Bronchial epithelial cell (primary cell): ENCODE results near the gene ZBTB8OS. TPM values are rescaled to one million over a fixed set of nuclear protein-coding genes. Genes with fewer than 3 reads are reported as not detected.
"Not testable (repeated sequence)": the region's sequence is repeated elsewhere in the genome, so short reads cannot be mapped to it uniquely, and the experiment has no call there.

ENCODE experiments used
- DNase-seq: peaks from one replicate; pipeline ENCODE4 v3.0.0-alpha.2; 2010; ENCODE audit warnings: low read depth
- FAIRE-seq: peaks from 2 replicates; lab custom pipeline; 2011; peaks lifted over from hg19 to GRCh38; lab: Jason Lieb, UNC
- H3K27me3 ChIP-seq: 2 replicates; pipeline ENCODE4 v1.5.1; 2011; ENCODE audit warnings: low read length; ENCODE audit not compliant: control insufficient read depth, insufficient read depth
- H3K36me3 ChIP-seq: 2 replicates; pipeline ENCODE4 v1.5.1; 2011; ENCODE audit warnings: low read length; ENCODE audit not compliant: control insufficient read depth, insufficient read depth
- H3K4me3 ChIP-seq: 2 replicates; pipeline ENCODE4 v1.5.1; 2011; ENCODE audit warnings: mild to moderate bottlenecking, low read depth, low read length, control low read depth
- total RNA-seq: library from RNA; depleted of rRNA; stranded (reverse); fragments of >200 nt; gene quantifications from 2 replicates; pipeline ENCODE4 v1.2.1, GENCODE V29; 2014
- TF ChIP-seq, protein P1 (sequence below): IDR thresholded peaks from 2 replicates; pipeline ENCODE4 v1.5.1; 2011; ENCODE audit warnings: mild to moderate bottlenecking, moderate library complexity, low read length, control low read depth, inconsistent platforms; ENCODE audit not compliant: insufficient read depth, severe bottlenecking

Gene ZBTB8OS
- total RNA-seq, 1 donor from 2014 or later: 36.6 TPM

DNA sequence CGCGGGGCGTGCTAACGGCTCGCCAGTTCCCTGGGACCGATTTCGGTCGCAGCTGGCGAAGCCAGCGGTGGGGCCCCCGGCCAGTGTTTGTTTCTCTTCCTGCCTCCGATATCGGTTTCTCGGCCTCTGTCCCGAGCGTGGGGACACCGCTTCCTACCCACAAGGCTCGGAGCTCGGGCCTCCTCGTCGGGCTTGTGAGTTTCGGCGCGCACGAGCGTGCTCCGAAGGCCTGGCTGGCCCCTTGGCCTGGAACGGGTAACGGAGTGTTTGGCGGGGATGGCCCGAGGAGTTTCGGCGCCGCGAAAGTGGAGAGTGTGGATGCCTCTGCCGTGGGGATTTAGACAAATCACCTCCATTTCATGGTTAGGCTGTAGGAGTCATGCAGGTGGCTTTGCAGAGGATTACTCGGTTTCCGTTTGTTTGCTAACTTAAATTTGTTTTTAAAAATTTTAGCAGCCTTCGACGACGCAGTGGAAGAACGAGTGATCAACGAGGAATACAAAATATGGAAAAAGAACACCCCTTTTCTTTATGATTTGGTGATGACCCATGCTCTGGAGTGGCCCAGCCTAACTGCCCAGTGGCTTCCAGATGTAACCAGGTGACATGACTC lies 1.2 kb upstream of the ZBTB8OS start:
- DNase-seq (no peak), FAIRE-seq (no peak)
- peaks cover 5% of the 10 kb centered on the region for H3K36me3 ChIP-seq
- H3K27me3 ChIP-seq: no peaks in the 10 kb centered on the region
- peak overlapping the region; percentile 62 for H3K4me3 ChIP-seq
- TF ChIP-seq, protein P1, sequence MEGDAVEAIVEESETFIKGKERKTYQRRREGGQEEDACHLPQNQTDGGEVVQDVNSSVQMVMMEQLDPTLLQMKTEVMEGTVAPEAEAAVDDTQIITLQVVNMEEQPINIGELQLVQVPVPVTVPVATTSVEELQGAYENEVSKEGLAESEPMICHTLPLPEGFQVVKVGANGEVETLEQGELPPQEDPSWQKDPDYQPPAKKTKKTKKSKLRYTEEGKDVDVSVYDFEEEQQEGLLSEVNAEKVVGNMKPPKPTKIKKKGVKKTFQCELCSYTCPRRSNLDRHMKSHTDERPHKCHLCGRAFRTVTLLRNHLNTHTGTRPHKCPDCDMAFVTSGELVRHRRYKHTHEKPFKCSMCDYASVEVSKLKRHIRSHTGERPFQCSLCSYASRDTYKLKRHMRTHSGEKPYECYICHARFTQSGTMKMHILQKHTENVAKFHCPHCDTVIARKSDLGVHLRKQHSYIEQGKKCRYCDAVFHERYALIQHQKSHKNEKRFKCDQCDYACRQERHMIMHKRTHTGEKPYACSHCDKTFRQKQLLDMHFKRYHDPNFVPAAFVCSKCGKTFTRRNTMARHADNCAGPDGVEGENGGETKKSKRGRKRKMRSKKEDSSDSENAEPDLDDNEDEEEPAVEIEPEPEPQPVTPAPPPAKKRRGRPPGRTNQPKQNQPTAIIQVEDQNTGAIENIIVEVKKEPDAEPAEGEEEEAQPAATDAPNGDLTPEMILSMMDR: no peak

DNA sequence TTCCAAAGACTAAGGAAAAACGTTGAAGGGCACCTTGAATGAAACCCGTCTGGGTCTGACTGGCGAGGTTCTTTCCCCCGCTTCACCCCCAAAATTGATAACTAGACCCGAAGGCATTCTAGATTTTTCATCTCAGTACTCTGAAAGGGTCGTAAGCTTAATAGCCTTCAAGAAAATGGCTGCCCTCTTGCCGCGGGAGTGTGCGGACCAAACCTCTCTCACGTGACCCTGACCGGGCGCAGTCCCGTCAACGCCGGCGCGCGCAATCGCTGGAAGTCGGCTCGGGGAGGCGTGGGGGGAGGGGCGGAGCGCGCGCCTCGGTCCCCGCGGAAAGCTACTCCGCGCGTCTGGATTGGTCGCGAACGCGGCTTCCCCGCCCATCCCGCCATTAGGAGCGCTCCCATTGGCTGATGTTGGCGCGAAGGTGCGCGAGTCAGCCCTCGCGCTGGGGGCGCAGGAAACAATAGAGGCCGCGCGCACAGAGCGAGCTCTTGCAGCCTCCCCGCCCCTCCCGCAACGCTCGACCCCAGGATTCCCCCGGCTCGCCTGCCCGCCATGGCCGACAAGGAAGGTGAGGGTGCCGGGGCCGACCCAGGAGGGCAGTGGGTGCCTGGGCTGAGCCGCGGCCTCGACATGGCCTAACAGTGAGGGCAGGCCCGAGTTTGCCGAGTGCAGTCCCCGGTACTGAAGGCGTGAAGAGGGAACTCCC lies 556 bp upstream of the ZBTB8OS start, which contains the start of gene RBBP4:
RBBP4 (plus strand) TSS at position 457 of the 709 bp plus-strand sequence; CDS start at position 556, 99 bp downstream.
- H3K36me3 ChIP-seq: peaks cover 5% of the 10 kb centered on the region
- no peaks in the 10 kb centered on the region for H3K27me3 ChIP-seq
- DNase-seq (peak; percentile 87), FAIRE-seq (no peak)
- H3K4me3 ChIP-seq: peak within 1 kb of the TSS; percentile 62
- TF ChIP-seq, protein P1: no peak

DNA sequence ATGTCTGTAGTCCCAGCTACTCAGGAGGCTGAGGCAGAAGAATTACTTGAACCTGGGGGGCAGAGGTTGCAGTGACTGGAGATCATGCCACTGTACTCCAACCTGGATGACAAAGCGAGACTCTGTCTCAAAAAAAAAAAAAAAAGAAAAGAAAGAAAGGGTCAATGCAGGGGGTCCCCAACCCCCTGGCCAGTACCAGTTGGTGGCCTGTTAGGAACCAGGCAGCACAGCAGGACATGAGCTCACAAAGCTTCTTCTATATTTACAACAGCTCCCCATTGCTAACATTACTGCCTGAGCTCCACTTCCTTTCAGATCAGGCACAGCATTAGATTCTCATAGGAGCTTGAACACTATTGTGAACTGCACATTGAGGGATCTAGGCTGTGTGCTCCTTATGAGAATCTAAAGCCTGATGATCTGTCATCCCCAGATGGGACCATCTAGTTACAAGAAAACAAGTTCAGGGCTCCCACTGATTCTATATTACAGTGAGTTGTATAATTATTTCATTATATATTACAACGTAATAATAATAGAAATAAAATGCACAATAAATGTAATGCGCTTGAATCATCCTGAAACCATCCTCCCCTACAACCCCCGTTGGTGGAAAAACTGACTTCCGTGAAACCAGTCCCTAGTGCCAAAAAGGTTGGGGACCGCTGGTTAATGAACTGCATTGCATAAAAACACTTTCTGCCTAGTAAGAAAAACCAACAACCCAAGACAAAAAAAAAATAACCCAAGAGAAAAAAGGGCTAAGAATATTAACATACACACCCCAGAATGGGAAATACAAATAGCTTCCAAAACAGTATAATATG lies 2.8 kb downstream of the ZBTB8OS start:
- Histone ChIP-seq H3K36me3 (no peaks in the 10 kb centered on the region), H3K4me3 (no peak overlapping the region), H3K27me3 (no peaks in the 10 kb centered on the region)
- TF ChIP-seq, protein P1: no peak
- DNase-seq (no peak), FAIRE-seq (no peak)

DNA sequence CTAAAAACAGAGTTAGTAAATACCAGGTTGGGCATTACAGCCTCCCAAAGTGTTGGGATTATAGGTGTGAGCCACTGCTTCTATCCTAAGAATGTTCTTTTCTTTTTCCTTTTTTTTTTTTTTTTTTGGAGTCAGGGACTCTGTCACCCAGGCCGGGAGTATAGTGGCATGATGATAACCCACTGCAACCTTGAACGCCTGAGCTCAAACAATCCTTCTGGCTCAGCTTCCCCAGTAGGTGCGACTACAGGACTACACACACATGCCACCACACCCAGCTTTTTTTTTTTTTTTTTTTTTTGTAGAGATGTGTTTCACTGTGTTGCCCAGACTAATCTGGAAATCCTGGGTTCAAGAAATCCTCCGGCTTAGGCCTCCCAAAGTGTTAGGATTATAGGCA lies 5.9 kb downstream of the ZBTB8OS start:
- Histone ChIP-seq H3K27me3 (no peaks in the 10 kb centered on the region), H3K36me3 (no peaks in the 10 kb centered on the region), H3K4me3 (no peak overlapping the region)
- TF ChIP-seq, protein P1: no peak
- FAIRE-seq (no peak), DNase-seq (no peak)

DNA sequence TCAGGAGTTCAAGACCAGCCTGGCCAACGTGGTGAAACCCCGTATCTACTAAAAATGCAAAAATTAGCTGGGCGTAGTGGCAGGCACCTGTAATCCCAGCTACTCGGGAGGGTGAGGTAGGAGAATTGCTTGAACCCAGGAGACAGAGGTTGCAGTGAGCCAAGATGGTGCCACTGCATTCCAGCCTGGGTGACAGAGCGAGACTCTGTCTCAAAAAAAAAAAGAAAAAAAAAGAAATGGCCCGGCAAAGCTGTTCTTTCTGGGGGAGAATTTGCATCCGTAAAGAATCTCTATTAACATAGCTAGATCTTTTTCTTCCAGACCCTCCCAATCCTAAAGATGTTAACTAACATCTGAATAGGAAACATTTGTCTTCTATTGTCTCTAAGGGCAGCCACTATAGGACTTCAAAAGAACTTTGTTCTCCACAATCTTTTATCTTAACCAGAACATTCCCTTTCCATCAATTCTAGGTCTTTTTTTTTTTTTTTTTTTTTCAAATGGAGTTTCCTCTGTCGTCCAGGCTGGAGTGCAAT lies 8.0 kb downstream of the ZBTB8OS start:
- H3K4me3 ChIP-seq, FAIRE-seq, H3K36me3 ChIP-seq, DNase-seq, H3K27me3 ChIP-seq: not testable (repeated sequence)

DNA sequence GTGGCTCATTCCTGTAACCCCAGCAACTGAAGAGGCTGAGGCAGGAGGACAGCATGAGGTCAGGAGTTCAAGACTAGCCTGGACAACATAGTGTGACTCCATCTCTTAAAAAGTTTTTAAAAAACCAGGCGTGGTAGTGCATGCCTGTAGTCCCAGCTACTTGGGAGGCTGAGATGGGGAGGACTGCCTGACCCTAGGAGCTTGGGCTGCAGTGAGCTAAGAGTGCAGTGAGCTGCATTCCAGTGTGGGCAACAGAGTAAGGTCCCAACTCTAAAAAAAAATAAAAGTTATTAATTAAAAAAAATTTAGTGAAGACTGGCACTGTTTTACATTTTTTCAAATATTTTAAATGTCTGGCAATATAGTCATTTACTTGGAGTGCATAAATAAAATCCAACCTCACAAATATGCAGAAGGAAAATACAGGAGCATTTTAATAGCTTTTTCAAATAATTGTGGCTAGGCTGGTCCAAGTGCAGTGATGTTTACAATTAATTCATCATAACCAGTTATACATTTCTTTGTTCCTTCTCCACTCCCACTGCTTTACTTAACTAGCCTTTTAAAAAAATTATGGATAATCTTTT lies 10.8 kb downstream of the ZBTB8OS start:
- no peak for FAIRE-seq
- H3K27me3 ChIP-seq: no peaks in the 10 kb centered on the region
- H3K36me3 ChIP-seq: peaks cover 1% of the 10 kb centered on the region
- no peak overlapping the region for H3K4me3 ChIP-seq
- TF ChIP-seq, protein P1: no peak
- no peak for DNase-seq
